ENCODE measurements around the gene CNTNAP2.
"Not testable (repeated sequence)": the region's sequence is repeated elsewhere in the genome, so short reads cannot be mapped to it uniquely, and the experiment has no call there.

The CNTNAP2 gene

DNA sequence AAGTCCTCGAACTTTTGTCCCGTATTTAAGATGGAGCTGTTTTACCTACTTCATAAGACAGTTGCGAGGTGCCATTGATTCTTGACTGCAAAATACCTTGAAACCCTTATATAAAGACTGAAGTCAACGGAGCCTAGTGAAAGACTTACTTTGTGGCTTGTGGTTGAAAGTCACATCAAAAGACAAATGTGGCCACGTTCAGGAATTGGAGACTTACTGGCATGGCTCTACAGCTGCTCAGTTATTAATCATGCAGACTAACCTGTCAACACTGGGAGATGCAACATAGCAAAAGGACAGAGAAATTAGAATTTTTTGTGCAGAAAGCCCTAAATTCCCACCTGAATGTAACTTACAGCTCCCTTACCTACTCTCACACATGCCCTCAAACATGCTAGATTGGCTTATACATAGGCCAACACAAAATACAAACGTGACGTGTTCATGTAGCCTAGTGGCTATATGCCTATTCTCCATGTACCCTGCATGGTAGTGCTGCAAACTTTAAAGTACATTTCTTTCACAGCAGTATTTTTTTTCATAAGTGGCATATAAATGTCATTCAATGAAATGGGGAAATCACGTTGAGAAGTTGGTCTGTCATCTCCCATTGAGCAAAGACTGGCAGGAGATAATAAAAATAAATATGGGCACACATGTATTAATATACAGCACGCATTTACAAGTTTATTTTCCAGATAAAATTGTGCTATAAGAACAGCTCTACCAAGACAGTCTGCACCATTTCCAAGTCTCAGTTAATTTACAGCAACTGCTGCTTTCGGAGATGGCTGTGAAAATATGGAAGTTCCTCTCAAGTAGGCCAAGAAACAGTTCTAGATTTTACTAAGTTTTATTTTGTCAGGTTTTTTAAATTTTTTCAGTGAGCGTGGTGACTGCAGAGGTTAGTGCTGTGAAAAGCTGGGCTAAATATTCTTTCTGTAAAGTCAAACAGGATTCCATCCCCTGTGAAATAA is 2303.5 kb downstream of the CNTNAP2 start:
- DNase-seq (ENCODE audit: insufficient read length, low spot score) (peak; percentile 32), FAIRE-seq (peak; percentile 71)

DNA sequence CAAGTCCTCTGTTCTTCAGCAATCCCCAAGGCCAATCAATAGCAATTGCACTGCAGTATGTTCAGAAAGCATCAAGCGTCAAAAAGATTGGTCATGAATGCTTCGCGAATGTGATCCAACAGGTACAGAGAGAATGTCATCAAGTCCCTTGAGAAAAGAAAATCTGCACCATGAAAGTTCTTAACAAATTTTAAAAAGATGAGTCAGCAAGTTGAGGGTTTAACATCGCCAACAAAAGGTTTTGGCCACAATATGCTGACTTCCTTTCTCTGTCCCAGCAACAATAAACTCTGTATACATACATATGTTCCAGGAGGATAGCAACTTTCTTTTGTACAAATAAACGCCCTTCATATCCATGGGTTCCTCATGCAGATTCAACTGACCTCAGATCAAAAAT is 2305.4 kb downstream of the CNTNAP2 start:
- FAIRE-seq: no peak

DNA sequence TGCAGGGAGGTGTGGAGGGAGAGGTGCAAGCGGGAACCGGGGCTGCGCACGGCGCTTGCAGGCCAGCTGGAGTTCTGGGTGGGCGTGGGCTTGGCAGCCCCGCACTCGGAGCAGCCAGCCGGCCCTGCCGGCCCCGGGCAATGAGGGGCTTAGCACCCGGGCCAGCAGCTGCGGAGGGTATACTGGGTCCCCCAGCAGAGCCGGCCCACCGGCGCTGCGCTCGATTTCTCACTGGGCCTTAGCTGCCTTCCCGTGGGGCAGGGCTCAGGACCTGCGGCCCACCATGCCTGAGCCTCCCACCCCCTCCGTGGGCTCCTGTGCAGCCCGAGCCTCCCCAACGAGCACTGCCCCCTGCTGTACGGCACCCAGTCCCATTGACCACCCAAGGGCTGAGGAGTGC is 2309.8 kb downstream of the CNTNAP2 start:
- FAIRE-seq; DNase-seq (ENCODE audit: insufficient read length, low spot score): not testable (repeated sequence)

More for the DNA sequence above, 2305.4 kb downstream of the CNTNAP2 start:
- DNase-seq (ENCODE audit: insufficient read length, low spot score): no peak

DNA sequence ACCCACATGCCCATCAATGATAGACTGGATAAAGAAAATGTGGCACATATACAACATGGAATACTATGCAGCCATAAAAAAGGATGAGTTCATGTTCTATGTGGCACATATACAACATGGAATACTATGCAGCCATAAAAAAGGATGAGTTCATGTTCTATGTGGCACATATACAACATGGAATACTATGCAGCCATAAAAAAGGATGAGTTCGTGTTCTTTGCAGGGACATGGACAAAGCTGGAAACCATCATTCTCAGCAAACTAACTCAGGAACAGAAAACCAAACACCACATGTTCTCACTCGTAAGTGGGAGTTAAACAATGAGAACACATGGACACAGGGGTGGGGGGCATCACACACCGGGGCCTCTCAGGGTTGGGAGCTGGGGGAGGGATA is 2314.1 kb downstream of the CNTNAP2 start:
- FAIRE-seq; DNase-seq (ENCODE audit: insufficient read length, low spot score): not testable (repeated sequence)

DNA sequence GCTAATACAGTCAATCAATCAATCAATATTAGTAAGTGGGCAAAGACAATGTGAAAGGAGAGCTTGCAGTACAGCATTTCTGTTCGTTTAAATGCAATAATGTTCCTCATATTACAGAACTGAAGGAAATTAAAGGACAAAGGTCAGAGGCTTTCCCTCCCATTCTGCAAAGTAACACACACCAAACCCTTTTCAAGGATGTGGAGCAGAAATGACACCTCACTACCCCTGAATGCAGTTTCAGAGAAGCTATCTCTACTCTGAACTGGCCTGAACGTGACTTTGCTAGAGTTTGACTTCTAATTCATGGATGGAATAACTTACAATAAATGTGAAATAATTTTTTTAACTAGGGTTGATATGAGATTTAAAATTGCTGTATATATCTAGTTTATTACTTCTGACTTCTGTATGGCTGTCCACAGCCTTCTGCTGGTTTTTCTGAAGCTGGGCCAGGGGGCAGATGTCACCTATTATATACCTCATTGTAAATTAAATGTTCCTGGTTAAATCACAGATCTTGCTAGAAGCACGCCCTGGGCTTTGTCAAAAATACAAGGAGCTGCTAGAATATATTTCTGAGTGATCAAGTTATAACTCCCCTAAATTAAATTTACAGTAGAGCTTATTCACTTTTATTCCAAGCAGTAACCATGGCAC is 2317.1 kb downstream of the CNTNAP2 start:
- DNase-seq (ENCODE audit: insufficient read length, low spot score) (no peak), FAIRE-seq (no peak)

DNA sequence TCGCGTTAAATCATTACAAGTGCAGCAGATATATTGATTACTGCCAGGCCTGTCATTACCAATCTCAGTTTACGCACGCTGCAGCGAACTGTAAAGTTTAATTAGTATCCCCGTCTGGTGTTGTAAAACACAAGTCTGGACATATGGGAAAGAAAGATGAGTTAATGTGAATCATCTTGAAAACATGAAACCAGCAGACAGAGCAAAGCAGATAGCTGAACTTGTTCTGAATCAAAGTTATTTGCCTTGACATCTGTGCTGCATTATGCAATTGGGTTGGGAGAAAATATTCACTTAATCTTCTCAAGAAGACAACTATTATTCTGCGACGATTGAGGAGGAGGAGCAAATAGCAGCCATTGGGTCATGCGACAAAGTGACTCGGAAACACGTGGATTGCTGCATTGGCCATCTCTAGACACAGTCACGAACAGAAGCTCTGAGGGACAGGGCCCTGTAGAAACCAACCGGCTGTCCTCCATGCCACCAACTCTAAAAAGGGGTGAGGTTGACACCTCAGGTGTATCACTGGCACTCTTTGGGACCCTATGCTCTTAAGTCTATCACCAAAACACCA is 2317.7 kb downstream of the CNTNAP2 start:
- no peak for FAIRE-seq
- DNase-seq (ENCODE audit: insufficient read length, low spot score): no peak

DNA sequence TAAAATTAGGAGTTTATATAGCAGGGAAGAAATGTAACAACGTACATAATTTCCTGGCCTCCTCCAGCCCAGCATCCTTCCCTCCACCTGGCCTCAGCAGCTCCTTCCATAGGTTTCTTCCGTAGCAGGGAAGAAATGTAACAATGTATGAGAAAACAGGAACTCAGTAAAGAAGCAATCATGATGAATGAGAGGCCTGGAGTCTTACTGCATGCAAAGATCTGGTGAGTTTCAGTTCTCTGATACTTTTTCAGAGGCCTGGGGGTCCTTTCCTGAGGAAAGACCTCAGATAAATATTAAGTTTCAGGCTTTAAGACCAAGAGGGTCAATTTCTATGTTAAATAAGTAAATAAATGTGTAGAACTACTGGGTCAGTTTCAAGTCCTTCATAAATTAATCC is 2318.3 kb downstream of the CNTNAP2 start:
- FAIRE-seq (no peak), DNase-seq (ENCODE audit: insufficient read length, low spot score) (no peak)

DNA sequence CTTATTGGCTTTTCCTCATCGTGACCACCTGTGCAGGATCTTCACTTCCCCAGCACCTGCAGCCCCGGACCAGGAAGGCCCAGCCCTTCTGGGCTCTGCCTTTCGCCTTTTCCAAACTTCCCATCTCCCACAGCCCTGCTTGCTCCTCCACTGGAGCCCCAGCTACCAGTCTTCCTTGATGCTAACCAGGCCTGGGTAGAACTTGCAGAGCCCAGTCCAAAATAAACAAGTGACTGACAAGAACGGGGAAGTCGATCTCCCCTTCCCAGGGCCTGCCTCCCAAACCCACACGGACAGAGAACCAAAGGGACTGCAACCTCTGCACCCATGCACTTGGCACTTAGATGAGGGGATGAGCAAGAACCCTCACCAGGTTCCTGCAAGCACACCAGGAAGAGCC is 2319.1 kb downstream of the CNTNAP2 start:
- DNase-seq (ENCODE audit: insufficient read length, low spot score) (no peak), FAIRE-seq (no peak)

DNA sequence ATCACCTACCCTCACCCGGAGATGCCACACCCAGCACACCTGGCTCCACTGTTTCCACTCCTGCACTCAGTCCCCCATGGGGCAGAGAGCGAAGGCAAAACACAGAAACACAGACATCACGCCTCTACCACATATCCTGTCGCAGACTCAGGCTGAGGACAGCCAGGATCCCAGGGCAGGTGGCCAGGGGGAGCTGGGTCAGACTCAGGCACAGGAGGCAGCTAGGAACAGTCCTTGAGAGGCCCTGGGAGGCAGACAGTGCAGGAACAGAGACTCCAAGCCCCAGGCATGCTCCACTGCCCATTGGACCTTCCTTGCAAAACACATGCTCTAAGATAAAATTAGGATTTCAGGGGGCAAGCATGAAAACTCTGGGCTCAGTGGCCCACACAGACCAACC is 2319.5 kb downstream of the CNTNAP2 start:
- no peak for FAIRE-seq
- DNase-seq (ENCODE audit: insufficient read length, low spot score): no peak

DNA sequence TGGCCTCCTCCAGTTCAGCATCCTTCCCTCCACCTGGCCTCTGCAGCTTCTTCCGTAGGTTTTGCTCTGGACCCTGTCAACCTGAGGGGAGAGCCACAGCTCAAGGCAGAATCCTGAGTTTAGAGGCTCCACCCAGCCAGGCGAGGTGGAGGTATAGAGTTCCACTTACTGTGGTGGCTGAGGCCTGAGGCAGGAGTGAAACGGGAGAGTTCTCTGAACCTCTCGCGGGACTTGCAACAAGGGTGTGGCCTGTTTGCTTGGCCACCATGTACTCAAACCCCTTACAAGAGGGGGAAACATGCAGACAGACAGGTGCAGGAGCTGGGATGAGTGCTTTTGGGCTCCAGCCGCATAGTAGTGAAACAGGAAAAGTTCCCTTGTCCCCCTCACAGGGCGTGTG is 2320.0 kb downstream of the CNTNAP2 start:
- FAIRE-seq (no peak), DNase-seq (ENCODE audit: insufficient read length, low spot score) (no peak)

DNA sequence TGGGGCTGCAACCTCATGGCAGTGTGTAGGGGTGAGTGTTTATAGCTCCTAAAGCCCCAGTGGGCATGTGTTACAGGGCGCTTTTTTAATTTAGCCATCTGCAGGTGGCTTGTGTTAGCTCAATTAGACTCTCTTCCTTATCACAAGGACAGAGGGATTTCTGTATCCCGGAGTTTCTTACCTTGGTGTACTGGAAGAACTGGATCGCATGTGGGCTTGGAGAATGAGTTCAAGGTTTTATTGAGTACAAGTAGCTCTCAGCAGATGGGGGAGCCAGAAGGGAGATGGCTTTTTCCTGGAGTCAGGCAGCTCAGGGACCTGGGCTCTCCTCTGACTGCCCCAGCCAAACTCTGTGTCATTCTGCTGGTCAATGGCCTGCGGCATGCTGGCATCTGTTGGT is 2320.4 kb downstream of the CNTNAP2 start:
- DNase-seq (ENCODE audit: insufficient read length, low spot score) (no peak), FAIRE-seq (no peak)

DNA sequence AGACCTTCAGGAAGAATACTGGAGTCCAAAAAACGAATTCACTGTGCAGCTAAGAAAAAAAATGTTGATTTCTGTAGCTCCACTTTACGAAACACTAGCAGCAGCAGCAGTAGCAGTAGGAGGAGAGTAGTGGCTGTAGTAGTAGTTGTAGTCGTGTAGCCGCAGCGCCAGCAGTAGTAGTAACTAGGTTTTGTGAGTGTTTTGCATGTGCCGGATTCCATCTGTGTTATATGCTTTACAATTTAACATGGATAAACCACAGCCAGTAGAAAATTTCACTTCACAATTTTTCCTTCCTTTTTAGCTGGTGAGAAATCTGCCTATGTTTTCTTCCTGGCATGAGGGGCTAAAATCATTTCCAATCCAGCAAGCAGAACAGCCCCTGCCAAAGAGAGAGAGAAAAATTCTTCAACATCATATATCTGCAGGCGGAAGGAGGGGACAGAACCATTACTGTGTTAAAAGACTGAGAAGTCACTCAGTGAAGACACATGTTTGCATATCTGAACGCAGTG is 2325.6 kb downstream of the CNTNAP2 start:
- no peak for FAIRE-seq
- DNase-seq (ENCODE audit: insufficient read length, low spot score): no peak

DNA sequence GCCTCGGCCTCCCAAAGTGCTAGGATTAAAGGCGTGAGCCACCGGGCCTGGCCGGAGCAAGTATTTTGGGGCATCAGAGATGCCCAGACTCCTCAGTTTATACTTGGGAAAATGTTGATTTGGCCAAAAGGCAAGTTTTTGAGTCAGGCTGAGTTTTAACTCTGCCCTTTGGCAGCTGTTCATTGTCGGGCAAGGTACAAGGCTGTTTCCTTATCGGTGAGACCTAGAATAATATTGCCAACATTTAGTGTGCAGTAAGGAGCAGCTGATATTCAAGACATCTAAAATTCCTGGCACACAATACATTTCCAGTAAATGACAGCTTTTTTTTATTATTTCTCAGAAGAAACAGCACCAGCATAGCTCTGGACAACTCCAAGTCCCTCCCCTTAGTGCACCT is 2326.3 kb downstream of the CNTNAP2 start:
- FAIRE-seq: no peak
- no peak for DNase-seq (ENCODE audit: insufficient read length, low spot score)

DNA sequence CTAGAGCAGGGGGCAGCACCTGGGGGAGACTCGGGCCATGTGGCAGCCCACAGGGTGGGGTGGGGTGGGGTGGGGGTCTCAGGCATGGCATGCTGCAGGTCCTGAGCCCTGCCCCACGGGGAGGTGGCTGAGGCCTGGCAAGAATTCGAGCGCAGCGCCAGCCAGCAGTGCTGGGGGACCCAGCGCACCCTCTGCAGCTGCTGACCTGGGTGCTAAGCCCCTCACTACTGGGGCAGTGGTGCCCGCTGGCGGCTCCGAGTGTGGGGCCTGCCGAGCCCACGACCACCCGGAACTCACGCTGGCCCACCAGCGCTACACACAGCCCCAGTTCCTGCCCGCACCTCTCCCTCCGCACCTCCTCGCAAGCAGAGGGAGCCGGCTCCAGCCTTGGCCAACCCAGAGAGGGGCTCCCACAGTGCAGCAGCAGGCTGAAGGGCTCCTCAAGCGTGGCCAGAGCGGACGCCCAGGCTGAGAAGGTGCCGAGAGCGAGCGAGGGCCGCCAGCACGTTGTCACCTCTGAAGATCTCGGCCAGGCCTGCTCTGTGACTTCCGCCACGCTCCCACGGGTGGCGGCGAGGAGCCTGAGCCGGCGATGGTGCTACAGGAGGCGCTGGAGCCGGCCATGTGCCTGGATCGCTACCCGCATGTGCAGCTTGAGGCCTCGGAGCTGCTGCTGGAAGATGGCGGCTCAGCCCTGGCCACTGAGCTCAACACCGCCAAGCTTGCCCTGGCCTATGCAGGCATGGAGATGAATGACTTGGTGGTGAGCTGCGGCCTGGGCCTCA is 2328.9 kb downstream of the CNTNAP2 start:
- DNase-seq (ENCODE audit: insufficient read length, low spot score) (no peak), FAIRE-seq (no peak)

DNA sequence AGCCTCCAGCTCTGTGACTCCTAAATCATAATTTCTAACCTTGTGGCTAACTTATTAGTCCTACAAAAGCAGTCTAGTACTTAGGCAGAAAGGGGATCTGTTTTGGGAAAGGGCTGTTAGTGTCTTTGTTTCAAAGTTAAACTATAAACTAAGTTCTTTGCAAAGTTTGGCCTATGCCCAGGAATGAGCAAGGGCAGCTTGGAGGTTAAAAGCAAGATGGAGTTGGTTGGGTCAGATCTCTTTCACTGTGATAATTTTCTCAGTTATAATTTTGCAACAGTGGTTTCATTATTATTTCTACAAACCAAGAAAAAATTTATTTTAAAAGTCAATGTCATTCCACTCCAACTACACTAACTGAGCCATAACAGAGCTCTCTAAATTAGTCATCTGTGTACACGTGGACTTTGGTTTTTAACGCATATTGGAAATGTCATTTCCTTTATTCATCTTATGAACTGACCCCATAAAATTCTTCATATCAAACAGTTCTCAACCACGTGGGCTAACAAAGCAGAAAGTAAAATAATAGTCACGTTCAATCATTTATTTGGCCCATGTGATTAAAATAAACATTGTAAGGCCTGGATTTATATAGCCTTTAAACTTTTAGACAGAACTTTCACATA is 2330.7 kb downstream of the CNTNAP2 start:
- DNase-seq (ENCODE audit: insufficient read length, low spot score) (no peak), FAIRE-seq (peak; percentile 8)

DNA sequence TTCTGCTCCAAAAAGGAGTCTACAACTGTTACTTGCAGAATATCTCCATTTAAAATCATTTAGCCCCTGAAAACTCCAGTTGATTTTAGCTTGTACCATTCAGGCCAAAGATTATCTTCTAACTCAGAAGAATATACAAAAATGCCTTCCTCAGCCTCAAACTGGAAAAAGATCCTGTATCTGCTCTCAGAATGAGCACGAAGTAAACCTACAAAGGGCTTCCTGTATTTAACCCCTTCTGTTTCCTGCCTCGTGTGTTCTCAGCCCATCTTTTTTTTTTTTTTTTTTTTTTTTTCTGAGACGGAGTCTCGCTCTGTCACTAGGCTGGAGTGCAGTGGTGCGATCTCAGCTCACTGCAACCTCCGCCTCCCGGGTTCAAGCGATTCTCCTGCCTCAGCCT is 2334.9 kb downstream of the CNTNAP2 start:
- not testable (repeated sequence) for DNase-seq (ENCODE audit: insufficient read length, low spot score); FAIRE-seq

DNA sequence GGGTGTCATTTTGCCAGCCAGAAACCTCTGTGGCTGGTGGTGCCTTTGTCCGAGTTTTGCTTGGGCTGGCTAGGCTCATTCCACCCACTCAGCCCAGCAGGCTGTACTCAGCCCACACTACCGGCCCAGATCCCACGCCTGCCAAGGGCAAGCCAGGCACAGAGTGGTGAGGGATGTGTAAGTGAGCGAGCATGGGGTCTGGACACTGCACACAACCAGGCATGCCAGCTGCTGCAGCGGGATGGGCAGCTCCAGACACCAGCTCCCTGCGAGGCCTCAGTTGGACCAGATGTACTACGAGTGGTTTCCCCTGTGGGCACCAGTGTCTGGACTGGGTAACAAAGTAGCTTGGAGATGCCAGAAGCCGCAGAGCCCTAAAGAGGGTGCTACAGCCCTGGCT is 2339.8 kb downstream of the CNTNAP2 start:
- DNase-seq (ENCODE audit: insufficient read length, low spot score) (no peak), FAIRE-seq (no peak)

DNA sequence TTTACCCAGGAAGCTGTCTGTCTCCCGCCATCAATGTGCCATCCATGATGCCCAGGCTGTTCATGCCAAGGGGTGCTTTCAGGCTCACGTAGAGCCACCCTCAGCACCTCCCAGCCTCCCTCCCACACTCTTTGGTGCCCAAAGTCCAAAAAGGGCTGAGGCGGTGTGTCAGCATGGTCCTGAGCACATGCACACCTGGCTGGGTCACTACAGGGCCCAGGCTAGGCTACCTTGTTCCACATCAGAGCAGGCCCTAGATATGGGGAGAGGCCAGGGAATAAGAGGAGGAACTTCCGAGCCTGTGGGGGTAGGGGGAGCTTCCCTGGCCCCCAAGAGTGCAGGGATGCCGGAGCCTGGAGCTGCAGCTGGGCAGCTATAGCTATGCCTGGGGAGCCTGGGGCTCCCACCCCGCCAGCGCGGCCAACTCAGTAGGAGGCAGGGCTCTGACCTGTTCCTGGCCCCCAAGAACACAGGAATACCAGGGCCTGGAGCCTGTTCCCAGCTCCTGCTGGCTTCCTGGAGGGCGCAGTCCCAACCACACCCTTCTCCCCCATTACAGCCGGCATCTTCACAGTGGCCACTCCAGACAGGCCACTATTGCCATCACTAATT is 2340.8 kb downstream of the CNTNAP2 start:
- FAIRE-seq: no peak
- no peak for DNase-seq (ENCODE audit: insufficient read length, low spot score)

DNA sequence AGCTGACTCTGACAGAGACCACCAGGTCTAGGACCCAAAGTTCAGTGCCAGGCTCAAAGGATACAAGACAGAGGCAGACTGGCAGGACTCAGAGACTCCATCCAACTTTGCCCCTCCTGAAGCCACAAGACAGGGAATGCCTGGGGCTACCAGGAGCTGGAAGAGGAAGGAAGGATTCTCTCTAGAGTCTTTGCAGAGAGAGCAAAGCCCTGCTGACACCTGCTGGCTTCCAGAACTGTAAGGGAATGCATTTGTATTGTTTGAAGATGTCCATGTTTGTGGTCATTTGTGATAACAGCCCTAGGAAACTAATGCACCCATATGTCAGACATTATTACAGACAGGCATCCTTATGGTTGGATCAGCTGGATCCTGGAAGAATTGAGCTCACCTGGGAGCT is 2341.7 kb downstream of the CNTNAP2 start:
- no peak for DNase-seq (ENCODE audit: insufficient read length, low spot score)
- no peak for FAIRE-seq

All from GM19239 (cell line).